Measurements from ENCODE around the gene FOXD1. TPM values are rescaled to one million over a fixed set of nuclear protein-coding genes. Genes with fewer than 3 reads are reported as not detected.
"Not testable (repeated sequence)": the region's sequence is repeated elsewhere in the genome, so short reads cannot be mapped to it uniquely, and the experiment has no call there.

FOXD1 gene
- total RNA-seq, 4 donors from 2014 or later, result not detected

- no peaks in the 10 kb centered on the region for H3K4me1 ChIP-seq
- intact Hi-C loops (cut with DNase I; ENCODE audit: low total_unique reads) (no loop called here), in situ Hi-C loops (cut with MboI; ENCODE audit: low pct_ligation_motif_present in 1 of 4, low pct_unique_long_range_greater_than_20kb in 1 of 4, low sequenced_read_pairs in 3 of 4) (no loop called here)
- TF ChIP-seq CTCF (IDR thresholded peaks at IDR 0.05) (no peak), EP300 (IDR thresholded peaks at IDR 0.05; ENCODE audit: low read depth) (no peak), POLR2A (IDR thresholded peaks at IDR 0.05) (no peak), POLR2AphosphoS5 (IDR thresholded peaks at IDR 0.05) (no peak)
- no peaks in the 10 kb centered on the region for H3K36me3 ChIP-seq
- no peak for DNase-seq
- H3K27me3 ChIP-seq, result peaks cover 4% of the 10 kb centered on the region
- H3K27ac ChIP-seq, result no peak overlapping the region
- WGBS, 2 donors (ENCODE audit: low coverage in 1 of 2), result 36 to 60% methylated on average over 2 to 3 of the region's 3 CpGs
- H3K9me3 ChIP-seq, result no peaks in the 10 kb centered on the region
- H3K4me3 ChIP-seq, result no peak overlapping the region
These were observed 23.5 kb upstream of the FOXD1 start for GRCh38 chr5:73472116-73472515.

GRCh38 chr5:73471654-73472053 lies 23.1 kb upstream of the FOXD1 start:
- no peaks in the 10 kb centered on the region for H3K36me3 ChIP-seq
- in situ Hi-C loops (cut with MboI; ENCODE audit: low pct_ligation_motif_present in 1 of 4, low pct_unique_long_range_greater_than_20kb in 1 of 4, low sequenced_read_pairs in 3 of 4), result no loop called here
- no peak overlapping the region for H3K27ac ChIP-seq
- no peaks in the 10 kb centered on the region for H3K4me1 ChIP-seq
- intact Hi-C loops (cut with DNase I; ENCODE audit: low total_unique reads), result no loop called here
- H3K4me3 ChIP-seq, result no peak overlapping the region
- no peak for DNase-seq
- no peaks in the 10 kb centered on the region for H3K9me3 ChIP-seq
- no peak for TF ChIP-seq POLR2AphosphoS5 (IDR thresholded peaks at IDR 0.05)
- peaks cover 4% of the 10 kb centered on the region for H3K27me3 ChIP-seq

- Histone ChIP-seq H3K4me3 (no peak overlapping the region), H3K36me3 (no peaks in the 10 kb centered on the region), H3K27ac (no peak overlapping the region), H3K9me3 (no peaks in the 10 kb centered on the region), H3K4me1 (no peaks in the 10 kb centered on the region), H3K27me3 (peaks cover 3% of the 10 kb centered on the region)
- DNase-seq, result no peak
- TF ChIP-seq POLR2AphosphoS5 (IDR thresholded peaks at IDR 0.05) (no peak), EP300 (IDR thresholded peaks at IDR 0.05; ENCODE audit: low read depth) (no peak), POLR2A (IDR thresholded peaks at IDR 0.05) (no peak), CTCF (IDR thresholded peaks at IDR 0.05) (no peak)
- in situ Hi-C loops (cut with MboI; ENCODE audit: low pct_ligation_motif_present in 1 of 4, low pct_unique_long_range_greater_than_20kb in 1 of 4, low sequenced_read_pairs in 3 of 4) (no loop called here), intact Hi-C loops (cut with DNase I; ENCODE audit: low total_unique reads) (no loop called here)
- 96 to 97% methylated on average over 4 to 8 of the region's 8 CpGs for WGBS, 2 donors (ENCODE audit: low coverage in 1 of 2)
These were observed 21.3 kb upstream of the FOXD1 start for GRCh38 chr5:73469878-73470277.

- in situ Hi-C loops (cut with MboI; ENCODE audit: low pct_ligation_motif_present in 1 of 4, low pct_unique_long_range_greater_than_20kb in 1 of 4, low sequenced_read_pairs in 3 of 4); H3K27me3 ChIP-seq; H3K27ac ChIP-seq; H3K4me3 ChIP-seq; intact Hi-C loops (cut with DNase I; ENCODE audit: low total_unique reads); DNase-seq; H3K4me1 ChIP-seq; H3K36me3 ChIP-seq; H3K9me3 ChIP-seq: not testable (repeated sequence)
- 60 to 69% methylated on average over 1 to 3 of the region's 3 CpGs for WGBS, 2 donors (ENCODE audit: low coverage in 1 of 2)
These were observed 20.1 kb upstream of the FOXD1 start for GRCh38 chr5:73468638-73469037.

GRCh38 chr5:73464016-73464745 lies 15.6 kb upstream of the FOXD1 start:
- H3K9me3 ChIP-seq, result no peaks in the 10 kb centered on the region
- no peak overlapping the region for H3K4me3 ChIP-seq
- WGBS, 2 donors (ENCODE audit: low coverage in 1 of 2), result 50 to 53% methylated on average over 7 of the region's 7 CpGs
- H3K36me3 ChIP-seq, result no peaks in the 10 kb centered on the region
- in situ Hi-C loops (cut with MboI; ENCODE audit: low pct_ligation_motif_present in 1 of 4, low pct_unique_long_range_greater_than_20kb in 1 of 4, low sequenced_read_pairs in 3 of 4), result no loop called here
- intact Hi-C loops (cut with DNase I; ENCODE audit: low total_unique reads), result no loop called here
- no peak for DNase-seq
- no peak overlapping the region for H3K27ac ChIP-seq
- TF ChIP-seq POLR2AphosphoS5 (IDR thresholded peaks at IDR 0.05) (no peak), CTCF (IDR thresholded peaks at IDR 0.05) (no peak), POLR2A (IDR thresholded peaks at IDR 0.05) (no peak), EP300 (IDR thresholded peaks at IDR 0.05; ENCODE audit: low read depth) (no peak)
- no peaks in the 10 kb centered on the region for H3K4me1 ChIP-seq
- H3K27me3 ChIP-seq, result peaks cover 21% of the 10 kb centered on the region
